SK-N-MC (cell line): ENCODE measurements around the gene WDSUB1.

Source experiments
- DNase-seq: peaks from one replicate; pipeline ENCODE4 v3.0.0-alpha.2; 2011; ENCODE audit warnings: low read depth, low spot score
- H3K27ac ChIP-seq: fragments of 200-600 bp; sonication (generic); 2 replicates; pipeline ENCODE4 v1.5.1; 2016; ENCODE audit warnings: mixed run types
- H3K36me3 ChIP-seq: fragments of 200-600 bp; sonication (generic); 2 replicates; pipeline ENCODE4 v1.6.1; 2017; ENCODE audit warnings: antibody characterized with exemption, low read length, mixed read lengths; ENCODE audit not compliant: insufficient read depth
- H3K4me3 ChIP-seq: fragments of 200-600 bp; sonication (generic); 2 replicates; pipeline ENCODE4 v1.5.1; 2016
- H3K9ac ChIP-seq: fragments of 200-600 bp; sonication (generic); 2 replicates; pipeline ENCODE4 v1.8.0; 2017; ENCODE audit warnings: mixed run types, mixed read lengths; ENCODE audit not compliant: insufficient read length
- H3K9me3 ChIP-seq: fragments of 200-600 bp; sonication (generic); 2 replicates; pipeline ENCODE4 v1.6.1; 2017; ENCODE audit warnings: low read depth, mild to moderate bottlenecking, antibody characterized with exemption, low read length, moderate library complexity, mixed read lengths
- EZH2 ChIP-seq: fragments of 200-600 bp; sonication (generic); IDR thresholded peaks from one replicate; pipeline ENCODE4 v1.6.1; 2017; ENCODE audit warnings: antibody characterized with exemption
- FOXP2 ChIP-seq: optimal IDR thresholded peaks from 2 replicates; pipeline ENCODE3; 2011; ENCODE audit warnings: mild to moderate bottlenecking, moderate library complexity; ENCODE audit not compliant: insufficient read depth; ENCODE audit errors: extremely low read length, control extremely low read depth
- POLR2AphosphoS5 ChIP-seq: IDR thresholded peaks from 2 replicates; pipeline ENCODE4 v1.6.1; 2012; ENCODE audit warnings: mild to moderate bottlenecking, low read depth, low read length, borderline replicate concordance

WDSUB1 gene

DNA sequence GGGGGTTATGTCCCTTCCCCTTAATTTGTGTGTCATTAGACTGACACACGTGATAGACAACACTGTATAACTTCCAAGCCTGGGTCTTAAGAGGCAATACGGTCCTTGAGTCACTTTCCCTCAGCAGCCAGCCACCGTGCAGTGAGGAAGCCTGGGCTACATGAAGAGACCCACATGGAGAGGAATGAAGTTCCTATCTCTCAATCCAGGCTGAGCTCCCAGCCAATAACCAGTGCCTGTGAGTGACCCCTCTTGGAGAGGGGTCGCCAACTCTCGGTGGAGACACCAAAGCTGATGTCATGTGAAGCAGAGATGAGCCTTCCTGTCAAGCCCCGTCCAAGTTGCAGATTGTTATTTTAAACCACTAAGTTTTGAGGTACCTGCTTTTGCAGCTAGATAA, 5.7 kb upstream of the WDSUB1 start:
- no peak overlapping the region for H3K27ac ChIP-seq
- no peak overlapping the region for H3K4me3 ChIP-seq
- TF ChIP-seq EZH2 (no peak), POLR2AphosphoS5 (no peak), FOXP2 (no peak)
- no peak for DNase-seq
- H3K9me3 ChIP-seq, result no peaks in the 10 kb centered on the region
- H3K9ac ChIP-seq, result no peak overlapping the region
- no peaks in the 10 kb centered on the region for H3K36me3 ChIP-seq

DNA sequence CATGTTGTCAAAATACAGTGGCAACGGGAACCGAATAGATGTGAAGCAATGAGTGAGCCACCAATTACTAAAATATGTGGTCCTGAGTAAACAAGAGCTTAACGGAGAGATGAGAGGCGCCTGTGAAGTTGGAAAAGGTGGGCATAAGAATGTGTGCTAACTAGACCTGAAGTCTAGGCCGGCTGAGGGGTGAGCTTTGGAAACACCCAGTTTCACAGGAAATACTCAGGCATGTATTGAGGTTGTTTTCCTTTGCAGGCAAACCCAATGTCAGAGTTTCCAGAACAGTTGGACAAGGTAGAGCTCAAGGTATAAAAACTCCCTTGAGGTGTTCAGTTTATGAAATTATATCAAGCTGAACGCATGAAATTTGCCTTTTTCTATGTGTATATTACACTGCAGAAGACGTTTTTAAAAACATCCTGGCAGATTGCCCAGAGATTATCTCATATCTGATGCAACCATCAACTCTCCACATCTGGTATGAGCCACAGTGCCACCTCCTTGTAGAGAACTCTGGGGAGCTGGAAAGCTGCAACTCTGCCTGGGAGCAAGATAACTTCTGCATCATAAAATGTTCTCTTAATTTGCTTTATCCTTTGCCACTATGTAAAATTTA, 3.9 kb upstream of the WDSUB1 start:
- peak; percentile 98 for DNase-seq
- no peaks in the 10 kb centered on the region for H3K36me3 ChIP-seq
- peak overlapping the region; percentile 97 for H3K27ac ChIP-seq
- H3K4me3 ChIP-seq, result peak overlapping the region; percentile 74
- peak overlapping the region; percentile 65 for H3K9ac ChIP-seq
- no peaks in the 10 kb centered on the region for H3K9me3 ChIP-seq
- TF ChIP-seq EZH2 (no peak), FOXP2 (no peak), POLR2AphosphoS5 (peak; percentile 34; the same call in 1 of the 2 replicates)

DNA sequence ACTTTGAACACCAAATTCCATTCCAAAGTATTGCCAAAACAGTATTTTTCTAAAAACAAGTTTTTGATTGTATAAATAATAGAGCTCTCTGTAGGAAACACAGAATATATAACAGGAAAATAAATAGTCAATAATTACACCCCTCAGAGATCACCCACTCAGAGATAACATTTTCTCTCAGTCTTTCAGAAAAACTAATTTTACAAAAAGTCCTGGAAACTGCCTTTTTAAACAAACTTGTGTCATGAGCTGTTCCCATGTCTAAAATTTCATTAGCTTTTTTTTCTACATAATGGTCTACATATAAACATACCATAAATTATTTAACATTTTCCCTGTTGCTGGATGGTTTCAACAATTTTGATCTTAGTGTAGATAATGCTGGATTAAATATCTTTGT, 1.2 kb upstream of the WDSUB1 start:
- Histone ChIP-seq H3K36me3 (no peaks in the 10 kb centered on the region; the same call in 1 of the 2 replicates), H3K27ac (peak overlapping the region; percentile 63), H3K9me3 (no peaks in the 10 kb centered on the region), H3K9ac (peak overlapping the region; percentile 23), H3K4me3 (no peak overlapping the region)
- TF ChIP-seq FOXP2 (no peak), POLR2AphosphoS5 (no peak), EZH2 (no peak)
- DNase-seq, result no peak

DNA sequence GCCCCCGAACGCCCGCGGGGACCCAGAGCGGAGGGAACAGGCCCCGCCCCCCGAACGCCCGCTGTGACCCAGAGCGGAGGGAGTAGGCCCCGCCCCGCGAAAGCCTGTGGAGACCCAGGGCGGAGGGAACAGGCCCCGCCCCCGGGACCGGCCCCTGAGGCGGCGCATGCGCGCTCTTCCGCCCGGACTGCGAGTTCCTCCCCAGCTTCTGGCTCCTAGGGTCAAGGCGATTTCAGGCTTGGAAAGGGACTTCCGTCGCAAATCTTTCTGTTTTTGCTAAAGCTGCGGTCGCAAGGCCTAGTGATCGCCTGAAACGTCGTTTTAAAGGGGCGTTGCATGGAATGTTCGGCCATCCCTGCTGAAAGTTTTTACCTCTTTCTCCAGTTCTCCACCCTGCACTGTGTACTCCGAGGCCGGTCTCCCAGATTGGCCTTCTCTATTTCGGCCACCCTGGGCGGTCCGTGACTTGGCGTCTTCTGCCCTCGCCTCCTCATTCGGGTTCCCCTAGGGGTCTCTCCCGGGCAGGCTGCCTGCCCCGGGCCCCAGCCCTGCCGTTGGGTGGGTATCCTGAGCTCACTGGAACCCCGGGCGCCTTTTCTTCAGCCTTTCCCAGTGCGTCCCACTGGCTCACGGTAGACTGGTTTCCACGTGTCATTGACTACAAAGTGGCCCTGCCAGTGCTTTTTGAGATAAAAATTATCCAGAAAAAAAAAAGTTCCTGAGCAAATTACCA, 372 bp upstream of the WDSUB1 start:
- Histone ChIP-seq H3K9ac (peak overlapping the region; percentile 85), H3K4me3 (peak overlapping the region; percentile 93), H3K36me3 (no peaks in the 10 kb centered on the region; the same call in 1 of the 2 replicates), H3K9me3 (no peaks in the 10 kb centered on the region), H3K27ac (peak overlapping the region; percentile 63)
- peak; percentile 50 for DNase-seq
- TF ChIP-seq POLR2AphosphoS5 (peak; percentile 98), FOXP2 (no peak)

DNA sequence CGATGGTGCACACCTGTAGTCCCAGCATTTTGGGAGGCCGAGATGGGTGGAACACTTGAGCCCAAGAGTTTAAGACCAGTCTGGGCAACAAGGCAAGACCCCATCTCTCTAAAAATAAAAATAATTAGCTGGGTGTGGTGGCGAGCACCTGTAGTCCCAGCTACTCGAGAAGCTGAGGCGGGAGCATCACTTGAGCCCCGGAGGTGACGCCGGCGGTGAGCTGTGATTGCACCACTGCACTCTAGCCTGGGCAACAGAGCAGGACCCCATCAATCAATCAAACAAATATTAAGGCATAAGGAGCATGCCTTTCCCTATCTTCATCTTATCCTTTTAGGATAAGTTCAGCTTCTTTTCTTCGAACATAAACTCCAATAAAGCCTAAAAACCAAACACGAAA, 1.1 kb downstream of the WDSUB1 start:
- Histone ChIP-seq H3K4me3 (peak overlapping the region; percentile 93), H3K27ac (no peak overlapping the region), H3K9me3 (no peaks in the 10 kb centered on the region), H3K36me3 (peaks cover 11% of the 10 kb centered on the region), H3K9ac (peak overlapping the region; percentile 85)
- no peak for DNase-seq
- TF ChIP-seq EZH2 (no peak), FOXP2 (no peak), POLR2AphosphoS5 (no peak)

DNA sequence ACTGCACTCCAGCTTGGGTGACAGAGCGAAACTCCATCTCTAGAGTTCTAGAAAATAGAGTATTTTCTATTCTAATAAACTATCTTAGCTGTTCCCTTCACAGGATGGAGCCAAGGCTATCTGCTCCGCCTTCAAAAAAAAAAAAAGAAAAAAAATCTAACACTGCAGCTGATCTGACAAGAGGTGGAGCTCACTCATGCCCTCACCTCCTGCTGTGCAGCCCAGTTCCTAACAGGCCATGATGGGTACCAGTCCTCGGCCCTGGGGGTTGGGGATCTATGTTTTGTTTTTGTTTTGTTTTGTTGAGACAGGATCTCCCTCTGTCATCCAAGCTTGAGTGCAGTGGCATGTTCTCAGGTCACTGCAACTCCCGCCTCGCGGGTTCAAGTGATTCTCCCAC, 3.0 kb downstream of the WDSUB1 start:
- Histone ChIP-seq H3K4me3 (no peak overlapping the region), H3K9me3 (no peaks in the 10 kb centered on the region), H3K27ac (no peak overlapping the region), H3K36me3 (peaks cover 24% of the 10 kb centered on the region), H3K9ac (no peak overlapping the region)
- no peak for DNase-seq
- TF ChIP-seq FOXP2 (no peak), POLR2AphosphoS5 (no peak), EZH2 (no peak)

DNA sequence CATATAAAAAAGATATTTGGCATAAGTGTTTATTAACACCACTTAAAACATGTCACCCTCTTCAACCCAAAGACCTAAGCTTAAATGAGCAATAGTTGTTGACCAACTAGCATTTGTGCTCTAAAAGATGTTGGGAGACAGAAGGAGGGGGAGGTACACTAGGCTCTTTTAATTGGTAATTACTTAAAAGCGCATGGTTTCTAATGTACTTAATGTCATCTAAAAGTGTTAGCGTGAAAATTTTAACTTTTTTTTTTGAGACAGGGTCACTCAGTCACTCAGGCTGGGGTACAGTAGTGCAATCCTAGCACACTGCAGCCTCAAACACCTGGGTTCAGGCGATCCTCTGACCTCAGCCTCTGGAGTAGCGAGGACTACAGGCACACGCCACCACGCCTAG, 5.5 kb downstream of the WDSUB1 start:
- DNase-seq, result no peak
- peaks cover 24% of the 10 kb centered on the region for H3K36me3 ChIP-seq
- H3K4me3 ChIP-seq, result no peak overlapping the region
- H3K27ac ChIP-seq, result no peak overlapping the region
- H3K9me3 ChIP-seq, result no peaks in the 10 kb centered on the region
- TF ChIP-seq EZH2 (no peak), POLR2AphosphoS5 (no peak), FOXP2 (no peak)
- H3K9ac ChIP-seq, result no peak overlapping the region

DNA sequence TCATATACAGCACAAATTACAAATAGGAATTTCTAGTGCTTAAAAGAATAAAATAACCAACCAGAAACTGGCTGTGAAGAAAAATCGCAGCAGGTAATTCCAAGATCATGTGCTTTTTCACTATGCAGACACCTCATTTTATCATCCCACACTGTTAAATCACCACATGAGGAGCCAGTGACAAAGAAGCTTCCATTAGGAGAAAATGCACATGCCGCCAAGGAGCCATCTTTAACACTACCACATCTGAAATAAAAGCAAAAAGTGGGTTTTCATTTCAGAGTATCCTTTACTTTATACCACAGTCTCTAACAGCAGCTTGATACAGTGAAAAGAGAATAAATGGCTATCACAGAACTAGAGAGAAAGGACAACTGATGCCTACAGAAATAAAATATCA, 6.8 kb downstream of the WDSUB1 start:
- no peak for DNase-seq
- H3K9ac ChIP-seq, result no peak overlapping the region
- H3K4me3 ChIP-seq, result no peak overlapping the region
- H3K36me3 ChIP-seq, result peaks cover 24% of the 10 kb centered on the region
- no peaks in the 10 kb centered on the region for H3K9me3 ChIP-seq
- TF ChIP-seq EZH2 (no peak), POLR2AphosphoS5 (no peak), FOXP2 (no peak)
- H3K27ac ChIP-seq, result no peak overlapping the region
